Measurements from ENCODE around the gene ZRANB2. TPM values are rescaled to one million over a fixed set of nuclear protein-coding genes. Genes with fewer than 3 reads are reported as not detected.

The ZRANB2 gene
- total and polyA plus RNA-seq, 2 donors (not counting 1 experiment from before 2014, with no cell fraction given): 46.9 to 160 TPM

GRCh38 chr1:71093938-71094337 is 13.1 kb upstream of the ZRANB2 start:
- Histone ChIP-seq H3K79me2 (ENCODE audit: control insufficient read depth, insufficient read depth, low read length) (no peaks in the 10 kb centered on the region), H2AFZ (ENCODE audit: insufficient read depth, low read depth, low read length, poor library complexity, severe bottlenecking) (no peak overlapping the region), H3K27ac (ENCODE audit: low read length in 2 of 2) (no peak overlapping the region), H3K4me3 (ENCODE audit: control extremely low read depth in 1 of 5, extremely low read depth in 1 of 5, insufficient read depth in 1 of 5, low read depth in 2 of 5, low read length in 4 of 5) (no peak overlapping the region), H4K20me1 (ENCODE audit: control insufficient read depth, insufficient read depth, low read length, poor library complexity, severe bottlenecking) (no peaks in the 10 kb centered on the region), H3K4me2 (replicated peaks; ENCODE audit: low read depth, low read length, poor library complexity, severe bottlenecking) (no peak overlapping the region), H3K36me3 (replicated peaks in 1 of 2; ENCODE audit: control extremely low read depth in 1 of 2, control insufficient read depth in 1 of 2, extremely low read depth in 1 of 2, insufficient read depth in 2 of 2, low read length in 1 of 2) (no peaks in the 10 kb centered on the region), H3K27me3 (replicated peaks in 1 of 4; ENCODE audit: control extremely low read depth in 1 of 4, control insufficient read depth in 3 of 4, insufficient read depth in 4 of 4, low read length in 3 of 4) (no peaks in the 10 kb centered on the region), H3K9me3 (ENCODE audit: control extremely low read depth in 1 of 3, control insufficient read depth in 2 of 3, insufficient read depth in 1 of 3, low read length in 2 of 3) (no peaks in the 10 kb centered on the region), H3K9ac (ENCODE audit: low read length) (no peak overlapping the region), H3K4me1 (ENCODE audit: control insufficient read depth in 2 of 2, insufficient read depth in 2 of 2, low read length in 2 of 2) (no peaks in the 10 kb centered on the region)
- Mint-ChIP-seq H3K9me3 (ENCODE audit: insufficient read depth) (no peaks in the 10 kb centered on the region), H3K4me1 (no peaks in the 10 kb centered on the region), H3K27ac (no peak overlapping the region), H3K27me3 (peaks cover 8% of the 10 kb centered on the region), H3K4me3 (no peak overlapping the region)
- no CpG with 5 or more reads among the region's 1 CpG for WGBS (ENCODE audit: insufficient coverage)
- ChIA-PET CTCF (no interaction called here), POLR2A (no interaction called here)
- DNase-seq: no peak
- no peak for TF ChIP-seq EZH2 (IDR thresholded peaks at IDR 0.05; ENCODE audit: borderline replicate concordance, insufficient read depth, low read depth, low read length, poor library complexity, severe bottlenecking)
- TF ChIP-seq CTCF (IDR thresholded peaks at IDR 0.05): peak; percentile 19
- no peak for ATAC-seq (ENCODE audit: low read depth)
- intact Hi-C loops (cut with micrococcal nuclease): no loop called here

- 100% methylated on average over 2 of the region's 6 CpGs for WGBS (ENCODE audit: insufficient coverage)
Observed at GRCh38 chr1:71089536-71090270, 8.9 kb upstream of the ZRANB2 start.

More at GRCh38 chr1:71089536-71090270, 8.9 kb upstream of the ZRANB2 start:
- ATAC-seq (ENCODE audit: low read depth) (no peak), DNase-seq (no peak)
- no peaks in the 10 kb centered on the region for H3K9me3 ChIP-seq (ENCODE audit: control extremely low read depth in 1 of 3, control insufficient read depth in 2 of 3, insufficient read depth in 1 of 3, low read length in 2 of 3)
- no peak overlapping the region for H2AFZ ChIP-seq (ENCODE audit: insufficient read depth, low read depth, low read length, poor library complexity, severe bottlenecking)
- POLR2A ChIA-PET: no interaction called here
- no peaks in the 10 kb centered on the region for H3K4me1 Mint-ChIP-seq
- no peak overlapping the region for H3K4me2 ChIP-seq (replicated peaks; ENCODE audit: low read depth, low read length, poor library complexity, severe bottlenecking)
- peaks cover 0 to 16% (median 2%) of the 10 kb centered on the region in 4 experiments for H3K27me3 ChIP-seq (replicated peaks in 1 of 4; ENCODE audit: control extremely low read depth in 1 of 4, control insufficient read depth in 3 of 4, insufficient read depth in 4 of 4, low read length in 3 of 4)
- H3K4me1 ChIP-seq (ENCODE audit: control insufficient read depth in 2 of 2, insufficient read depth in 2 of 2, low read length in 2 of 2): no peaks in the 10 kb centered on the region
- peaks cover 33% of the 10 kb centered on the region for H3K27me3 Mint-ChIP-seq
- H3K9me3 Mint-ChIP-seq (ENCODE audit: insufficient read depth): no peaks in the 10 kb centered on the region
- no peak overlapping the region for H3K27ac ChIP-seq (ENCODE audit: low read length in 2 of 2)
- H3K36me3 ChIP-seq (replicated peaks in 1 of 2; ENCODE audit: control extremely low read depth in 1 of 2, control insufficient read depth in 1 of 2, extremely low read depth in 1 of 2, insufficient read depth in 2 of 2, low read length in 1 of 2): no peaks in the 10 kb centered on the region
- no peak for TF ChIP-seq CTCF (IDR thresholded peaks at IDR 0.05)
- no peak for TF ChIP-seq EZH2 (IDR thresholded peaks at IDR 0.05; ENCODE audit: borderline replicate concordance, insufficient read depth, low read depth, low read length, poor library complexity, severe bottlenecking)
- H3K9ac ChIP-seq (ENCODE audit: low read length): no peak overlapping the region
- H3K4me3 Mint-ChIP-seq: no peak overlapping the region
- H3K27ac Mint-ChIP-seq: no peak overlapping the region
- CTCF ChIA-PET: no interaction called here
- H3K4me3 ChIP-seq (ENCODE audit: control extremely low read depth in 1 of 5, extremely low read depth in 1 of 5, insufficient read depth in 1 of 5, low read depth in 2 of 5, low read length in 4 of 5): no peak overlapping the region
- no peaks in the 10 kb centered on the region for H4K20me1 ChIP-seq (ENCODE audit: control insufficient read depth, insufficient read depth, low read length, poor library complexity, severe bottlenecking)
- H3K79me2 ChIP-seq (ENCODE audit: control insufficient read depth, insufficient read depth, low read length): no peaks in the 10 kb centered on the region
- intact Hi-C loops (cut with micrococcal nuclease): no loop called here

Data from B cell (primary cell).